AG10803 (cell line): ENCODE data around the gene ATOH8.
A peak's percentile ranks its signal among the peaks of the same experiment; 100 is the strongest.

ENCODE experiments used
- DNase-seq: peaks from one replicate; pipeline ENCODE4 v3.0.0; 2010; ENCODE audit warnings: low read depth
- H3K4me3 ChIP-seq: 2 replicates; pipeline ENCODE4 v1.5.1; 2011; ENCODE audit warnings: mild to moderate bottlenecking, low read length, control low read depth
- TF ChIP-seq, protein P1 (sequence below): conservative IDR thresholded peaks from 2 replicates; pipeline ENCODE4 v1.5.1; 2011; ENCODE audit warnings: mild to moderate bottlenecking, low read length, control low read depth, inconsistent platforms

ATOH8 gene

DNA sequence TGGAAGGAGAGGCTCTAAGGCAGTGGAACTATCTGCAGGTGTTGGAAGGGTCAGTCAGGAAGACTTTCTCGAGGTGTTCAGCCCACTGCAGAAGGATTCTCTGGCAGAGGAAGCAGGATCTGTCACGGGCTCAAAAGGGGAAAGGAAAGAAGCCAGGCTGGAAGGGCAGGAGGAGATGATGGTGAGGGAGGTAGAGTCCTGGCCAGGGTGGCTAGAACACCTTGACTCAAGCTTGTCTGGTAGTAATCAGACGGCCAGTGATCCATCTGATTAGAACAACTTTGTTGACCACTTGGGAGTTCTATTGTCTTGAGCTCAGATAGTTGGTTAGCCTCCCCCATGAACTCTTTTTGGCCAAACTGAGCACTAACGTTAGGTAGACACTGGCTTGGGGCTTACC is 9.7 kb upstream of the ATOH8 start:
- DNase-seq, result no peak
- no peak overlapping the region for H3K4me3 ChIP-seq
- TF ChIP-seq, protein P1, sequence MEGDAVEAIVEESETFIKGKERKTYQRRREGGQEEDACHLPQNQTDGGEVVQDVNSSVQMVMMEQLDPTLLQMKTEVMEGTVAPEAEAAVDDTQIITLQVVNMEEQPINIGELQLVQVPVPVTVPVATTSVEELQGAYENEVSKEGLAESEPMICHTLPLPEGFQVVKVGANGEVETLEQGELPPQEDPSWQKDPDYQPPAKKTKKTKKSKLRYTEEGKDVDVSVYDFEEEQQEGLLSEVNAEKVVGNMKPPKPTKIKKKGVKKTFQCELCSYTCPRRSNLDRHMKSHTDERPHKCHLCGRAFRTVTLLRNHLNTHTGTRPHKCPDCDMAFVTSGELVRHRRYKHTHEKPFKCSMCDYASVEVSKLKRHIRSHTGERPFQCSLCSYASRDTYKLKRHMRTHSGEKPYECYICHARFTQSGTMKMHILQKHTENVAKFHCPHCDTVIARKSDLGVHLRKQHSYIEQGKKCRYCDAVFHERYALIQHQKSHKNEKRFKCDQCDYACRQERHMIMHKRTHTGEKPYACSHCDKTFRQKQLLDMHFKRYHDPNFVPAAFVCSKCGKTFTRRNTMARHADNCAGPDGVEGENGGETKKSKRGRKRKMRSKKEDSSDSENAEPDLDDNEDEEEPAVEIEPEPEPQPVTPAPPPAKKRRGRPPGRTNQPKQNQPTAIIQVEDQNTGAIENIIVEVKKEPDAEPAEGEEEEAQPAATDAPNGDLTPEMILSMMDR, result no peak

DNA sequence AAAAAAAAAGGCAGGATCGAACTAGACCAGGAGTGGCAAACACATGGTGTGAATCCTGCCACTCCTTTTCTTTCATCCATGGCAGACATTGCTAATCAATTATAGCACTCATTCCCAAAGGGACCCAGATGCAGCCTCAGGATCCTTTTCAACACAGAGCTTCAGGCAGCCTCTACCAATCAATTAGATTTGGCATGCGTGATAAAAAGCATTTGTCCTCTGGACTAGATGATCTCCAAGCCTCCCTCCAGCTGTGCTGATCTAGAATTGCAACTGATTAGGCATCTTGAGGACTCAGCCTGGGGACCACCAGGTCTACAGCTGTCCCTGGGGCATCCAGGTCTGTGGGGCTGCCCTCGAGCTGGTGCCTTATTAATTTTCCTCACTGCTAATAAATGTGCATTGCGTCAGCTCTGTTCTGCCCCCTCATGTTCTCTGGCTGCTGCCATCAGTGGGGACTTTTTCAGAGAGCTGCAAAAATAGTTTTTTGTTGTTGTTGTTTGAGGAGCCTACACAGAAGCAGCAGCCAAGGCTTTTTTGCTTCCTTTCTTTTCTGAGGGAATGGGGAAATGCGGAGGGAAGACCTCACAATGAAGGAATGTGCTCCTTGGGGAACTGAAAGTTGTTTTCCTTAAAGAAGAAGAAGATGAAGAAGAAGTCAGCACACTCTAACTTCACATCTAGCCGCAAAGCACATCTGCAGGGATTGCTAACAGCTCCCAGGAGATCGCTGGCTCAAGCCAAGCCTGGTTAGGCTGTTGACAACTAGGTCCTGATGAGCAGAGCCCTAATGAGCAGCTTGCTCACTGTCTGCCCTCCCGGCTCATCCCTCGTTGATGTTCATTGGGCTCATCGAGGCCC is 8.8 kb upstream of the ATOH8 start:
- H3K4me3 ChIP-seq, result peak overlapping the region; percentile 38
- peak; percentile 99 for DNase-seq
- TF ChIP-seq, protein P1, result no peak; the same call in 1 of the 2 replicates

GRCh38 chr2:85745619-85746018 is 8.2 kb upstream of the ATOH8 start:
- TF ChIP-seq, protein P1, result no peak
- no peak for DNase-seq
- peak overlapping the region; percentile 38 for H3K4me3 ChIP-seq

GRCh38 chr2:85746321-85747004 is 7.3 kb upstream of the ATOH8 start:
- no peak overlapping the region for H3K4me3 ChIP-seq
- TF ChIP-seq, protein P1, result no peak
- no peak for DNase-seq

DNA sequence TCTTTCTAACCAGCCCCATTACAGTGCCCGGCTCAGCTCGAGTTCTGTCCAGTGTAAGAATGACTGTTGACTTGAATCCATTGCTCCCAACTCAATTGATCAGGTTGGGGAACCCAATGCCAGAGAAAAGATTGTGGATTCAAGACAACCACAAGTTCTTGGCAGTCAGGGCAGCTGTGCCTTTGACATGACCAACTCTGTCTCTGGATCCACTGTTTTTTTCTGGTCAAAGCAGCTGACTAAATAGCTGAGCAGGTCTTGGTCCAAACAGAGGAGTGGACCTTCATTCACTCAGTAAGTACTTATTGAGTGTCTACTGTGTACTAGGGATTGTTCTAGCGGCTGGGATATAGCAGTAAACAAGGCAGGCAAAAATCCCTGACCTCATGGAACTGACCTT is 6.3 kb upstream of the ATOH8 start:
- DNase-seq, result no peak
- no peak overlapping the region for H3K4me3 ChIP-seq
- TF ChIP-seq, protein P1, result no peak

DNA sequence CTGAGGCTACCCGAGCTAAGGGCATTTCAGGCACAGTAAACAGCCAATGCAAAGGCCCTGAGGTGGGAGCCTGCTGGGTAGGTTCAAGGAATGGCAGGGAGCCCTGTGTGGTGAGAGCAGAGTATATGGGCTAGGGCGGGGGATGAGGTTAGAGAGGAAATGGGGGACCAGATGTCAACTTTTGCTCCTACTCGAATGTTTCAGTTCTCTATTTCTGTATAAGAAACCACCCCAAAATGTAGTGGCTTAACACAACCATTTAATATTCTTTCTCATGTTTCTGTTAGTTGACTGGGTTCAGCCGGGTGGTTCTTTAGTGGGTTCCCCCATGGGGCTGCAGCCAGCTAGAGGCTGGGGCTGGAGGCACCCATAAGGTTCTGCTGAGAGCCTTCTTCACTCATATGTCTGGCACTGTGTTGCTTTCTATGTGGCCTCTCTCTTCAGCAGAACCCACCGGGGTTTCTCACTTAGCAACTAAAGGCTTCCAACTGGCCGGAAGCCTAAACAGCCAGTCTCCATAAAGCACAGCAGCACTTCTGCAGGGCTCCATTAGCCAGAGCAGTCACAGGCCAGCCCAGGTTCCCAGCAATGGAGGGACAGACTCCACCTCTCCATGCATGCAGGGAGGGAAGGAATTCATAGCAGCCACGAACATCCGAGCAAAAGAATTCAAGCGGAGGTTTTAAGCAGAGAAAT is 5.6 kb upstream of the ATOH8 start:
- H3K4me3 ChIP-seq, result no peak overlapping the region
- TF ChIP-seq, protein P1, result no peak
- DNase-seq, result no peak
